GM21737 (cell line): ENCODE data around the gene POLDIP2.

Experiments
- ATAC-seq: cut with Tn5 transposase; IDR thresholded peaks from one replicate; pipeline ENCODE4 v1.9.1; 2021; ENCODE audit warnings: mild to moderate bottlenecking, moderate library complexity; ENCODE audit not compliant: unreplicated experiment

The POLDIP2 gene

GRCh38 chr17:28338056-28338768, 19.1 kb downstream of the POLDIP2 start:
- no peak for ATAC-seq

GRCh38 chr17:28335959-28336871, 21.1 kb downstream of the POLDIP2 start:
- ATAC-seq = no peak

- ATAC-seq = peak; percentile 96
Observed at GRCh38 chr17:28335201-28335958, 21.9 kb downstream of the POLDIP2 start, which contains the start of the genes IFT20 and TNFAIP1. IFT20 (minus strand) TSS chr17:28335472; CDS start chr17:28331985, 3,487 bp downstream. TNFAIP1 (plus strand) TSS chr17:28335761; CDS start chr17:28339522, 3,761 bp downstream.

- ATAC-seq = no peak
Observed at GRCh38 chr17:28334666-28335200, 22.6 kb downstream of the POLDIP2 start.

- ATAC-seq = no peak
Observed at GRCh38 chr17:28334171-28334570, 23.2 kb downstream of the POLDIP2 start.

- no peak for ATAC-seq
Observed at GRCh38 chr17:28333083-28333746, 24.1 kb downstream of the POLDIP2 start.

GRCh38 chr17:28331891-28332420, 25.4 kb downstream of the POLDIP2 start:
- no peak for ATAC-seq

GRCh38 chr17:28330671-28331070, 26.7 kb downstream of the POLDIP2 start:
- no peak for ATAC-seq

- ATAC-seq = no peak
Observed at GRCh38 chr17:28328325-28328724, 29.0 kb downstream of the POLDIP2 start.

- no peak for ATAC-seq
Observed at GRCh38 chr17:28327709-28328108, 29.6 kb downstream of the POLDIP2 start.

GRCh38 chr17:28327031-28327607, 30.2 kb downstream of the POLDIP2 start:
- no peak for ATAC-seq

- no peak for ATAC-seq
Observed at GRCh38 chr17:28326114-28326513, 31.2 kb downstream of the POLDIP2 start.

GRCh38 chr17:28325211-28325610, 32.1 kb downstream of the POLDIP2 start:
- no peak for ATAC-seq

GRCh38 chr17:28324781-28325180, 32.5 kb downstream of the POLDIP2 start:
- ATAC-seq = no peak

GRCh38 chr17:28324267-28324745, 33.0 kb downstream of the POLDIP2 start:
- no peak for ATAC-seq

GRCh38 chr17:28320215-28321061, 36.9 kb downstream of the POLDIP2 start:
- ATAC-seq = no peak

GRCh38 chr17:28319598-28319935, 37.8 kb downstream of the POLDIP2 start:
- ATAC-seq = no peak

- ATAC-seq = peak; percentile 94
Observed at GRCh38 chr17:28318759-28319597, 38.3 kb downstream of the POLDIP2 start, which contains the start of gene TMEM97. TMEM97 (plus strand) TSS chr17:28319200; CDS start chr17:28319240, 40 bp downstream.
